NCI-H2029 (cell line): ENCODE data around the gene CPLX4.

Experiments used
- DNase-seq: peaks from one replicate; lab custom pipeline; 2025; lab: John Stamatoyannopoulos, UW

The CPLX4 gene

GRCh38 chr18:59306640-59307039 lies 11.8 kb downstream of the CPLX4 start:
- DNase-seq = no peak

- no peak for DNase-seq
These were observed 13.2 kb downstream of the CPLX4 start for GRCh38 chr18:59305295-59305694.

GRCh38 chr18:59303656-59304195 lies 14.7 kb downstream of the CPLX4 start:
- DNase-seq = no peak

GRCh38 chr18:59303006-59303405 lies 15.4 kb downstream of the CPLX4 start:
- no peak for DNase-seq

GRCh38 chr18:59301929-59302328 lies 16.5 kb downstream of the CPLX4 start:
- DNase-seq = no peak

GRCh38 chr18:59300676-59301285 lies 17.7 kb downstream of the CPLX4 start:
- no peak for DNase-seq

- DNase-seq = no peak
These were observed 19.6 kb downstream of the CPLX4 start for GRCh38 chr18:59298871-59299270.

GRCh38 chr18:59293317-59293716 lies 25.1 kb downstream of the CPLX4 start:
- DNase-seq = no peak

GRCh38 chr18:59286341-59286740 lies 32.1 kb downstream of the CPLX4 start:
- no peak for DNase-seq

- no peak for DNase-seq
These were observed 36.1 kb downstream of the CPLX4 start for GRCh38 chr18:59282341-59282740.

- no peak for DNase-seq
These were observed 38.7 kb downstream of the CPLX4 start for GRCh38 chr18:59279722-59280121.

GRCh38 chr18:59279193-59279592 lies 39.3 kb downstream of the CPLX4 start:
- no peak for DNase-seq

GRCh38 chr18:59278793-59279192 lies 39.7 kb downstream of the CPLX4 start:
- no peak for DNase-seq

- no peak for DNase-seq
These were observed 42.4 kb downstream of the CPLX4 start for GRCh38 chr18:59276047-59276446.

- no peak for DNase-seq
These were observed 43.0 kb downstream of the CPLX4 start for GRCh38 chr18:59275406-59275949.

GRCh38 chr18:59274533-59274928 lies 43.9 kb downstream of the CPLX4 start:
- no peak for DNase-seq

- DNase-seq = no peak
These were observed 44.5 kb downstream of the CPLX4 start for GRCh38 chr18:59273759-59274532.

GRCh38 chr18:59272891-59273758 lies 45.3 kb downstream of the CPLX4 start, which contains the start of gene RAX:
Gene RAX, minus strand, starts transcription at chr18:59273454. Its CDS starts 248 bp downstream, at chr18:59273206.
- no peak for DNase-seq

- DNase-seq = no peak
These were observed 46.1 kb downstream of the CPLX4 start for GRCh38 chr18:59272221-59272888.

- DNase-seq = no peak
These were observed 46.7 kb downstream of the CPLX4 start for GRCh38 chr18:59271606-59272220.

- DNase-seq = no peak
These were observed 47.7 kb downstream of the CPLX4 start for GRCh38 chr18:59270689-59271257.
